ENCODE measurements around the gene FHOD3. TPM values are rescaled to one million over a fixed set of nuclear protein-coding genes. Genes with fewer than 3 reads are reported as not detected.

The FHOD3 gene
- total and polyA plus RNA-seq, 2 donors (not counting 1 experiment from before 2014, with no cell fraction given), result not detected

DNA sequence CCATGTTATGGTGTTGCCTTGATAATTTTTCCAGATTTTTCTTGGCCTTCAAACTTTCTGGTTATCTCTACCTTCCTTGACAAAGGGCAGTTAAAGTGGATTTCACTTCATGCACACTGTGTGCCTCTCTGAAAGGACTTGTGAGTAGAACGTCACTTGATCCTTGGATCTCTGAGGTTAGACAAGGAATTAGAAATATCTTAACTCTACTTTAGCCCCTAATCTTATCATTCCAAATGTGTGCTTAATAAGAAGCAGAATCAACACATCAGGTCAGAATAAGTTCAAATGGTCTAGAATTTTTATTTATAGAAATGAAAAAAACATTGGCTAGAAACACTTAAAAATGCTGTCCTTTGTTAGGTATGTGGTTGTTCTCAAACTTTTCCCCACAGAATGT lies 325.6 kb downstream of the FHOD3 start:
- intact Hi-C loops (cut with micrococcal nuclease), result no loop called here
- no peak overlapping the region for H3K4me3 Mint-ChIP-seq
- peaks cover 11% of the 10 kb centered on the region for H3K27me3 Mint-ChIP-seq
- no peaks in the 10 kb centered on the region for H3K4me1 ChIP-seq (ENCODE audit: control insufficient read depth in 2 of 2, insufficient read depth in 2 of 2, low read length in 2 of 2)
- DNase-seq (no peak), ATAC-seq (ENCODE audit: low read depth) (no peak)
- H3K9ac ChIP-seq (ENCODE audit: low read length), result no peak overlapping the region
- H3K27me3 ChIP-seq (replicated peaks in 1 of 4; ENCODE audit: control extremely low read depth in 1 of 4, control insufficient read depth in 3 of 4, insufficient read depth in 4 of 4, low read length in 3 of 4), result peaks cover 0 to 5% (median 0%) of the 10 kb centered on the region in 4 experiments
- no peak overlapping the region for H3K27ac Mint-ChIP-seq
- no peaks in the 10 kb centered on the region for H3K9me3 ChIP-seq (ENCODE audit: control extremely low read depth in 1 of 3, control insufficient read depth in 2 of 3, insufficient read depth in 1 of 3, low read length in 2 of 3)
- no peaks in the 10 kb centered on the region for H3K9me3 Mint-ChIP-seq (ENCODE audit: insufficient read depth)
- no peaks in the 10 kb centered on the region for H3K4me1 Mint-ChIP-seq
- H2AFZ ChIP-seq (ENCODE audit: insufficient read depth, low read depth, low read length, poor library complexity, severe bottlenecking), result no peak overlapping the region
- no peak overlapping the region for H3K4me2 ChIP-seq (replicated peaks; ENCODE audit: low read depth, low read length, poor library complexity, severe bottlenecking)
- H3K4me3 ChIP-seq (ENCODE audit: control extremely low read depth in 1 of 5, extremely low read depth in 1 of 5, insufficient read depth in 1 of 5, low read depth in 2 of 5, low read length in 4 of 5), result no peak overlapping the region
- WGBS (ENCODE audit: insufficient coverage), result no CpG with 5 or more reads among the region's 1 CpG
- TF ChIP-seq, protein P1, sequence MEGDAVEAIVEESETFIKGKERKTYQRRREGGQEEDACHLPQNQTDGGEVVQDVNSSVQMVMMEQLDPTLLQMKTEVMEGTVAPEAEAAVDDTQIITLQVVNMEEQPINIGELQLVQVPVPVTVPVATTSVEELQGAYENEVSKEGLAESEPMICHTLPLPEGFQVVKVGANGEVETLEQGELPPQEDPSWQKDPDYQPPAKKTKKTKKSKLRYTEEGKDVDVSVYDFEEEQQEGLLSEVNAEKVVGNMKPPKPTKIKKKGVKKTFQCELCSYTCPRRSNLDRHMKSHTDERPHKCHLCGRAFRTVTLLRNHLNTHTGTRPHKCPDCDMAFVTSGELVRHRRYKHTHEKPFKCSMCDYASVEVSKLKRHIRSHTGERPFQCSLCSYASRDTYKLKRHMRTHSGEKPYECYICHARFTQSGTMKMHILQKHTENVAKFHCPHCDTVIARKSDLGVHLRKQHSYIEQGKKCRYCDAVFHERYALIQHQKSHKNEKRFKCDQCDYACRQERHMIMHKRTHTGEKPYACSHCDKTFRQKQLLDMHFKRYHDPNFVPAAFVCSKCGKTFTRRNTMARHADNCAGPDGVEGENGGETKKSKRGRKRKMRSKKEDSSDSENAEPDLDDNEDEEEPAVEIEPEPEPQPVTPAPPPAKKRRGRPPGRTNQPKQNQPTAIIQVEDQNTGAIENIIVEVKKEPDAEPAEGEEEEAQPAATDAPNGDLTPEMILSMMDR (IDR thresholded peaks at IDR 0.05), result no peak
- TF ChIP-seq EZH2 (IDR thresholded peaks at IDR 0.05; ENCODE audit: borderline replicate concordance, insufficient read depth, low read depth, low read length, poor library complexity, severe bottlenecking), result no peak
- POLR2A ChIA-PET, result no interaction called here
- H3K36me3 ChIP-seq (replicated peaks in 1 of 2; ENCODE audit: control extremely low read depth in 1 of 2, control insufficient read depth in 1 of 2, extremely low read depth in 1 of 2, insufficient read depth in 2 of 2, low read length in 1 of 2), result no peaks in the 10 kb centered on the region
- no peaks in the 10 kb centered on the region for H4K20me1 ChIP-seq (ENCODE audit: control insufficient read depth, insufficient read depth, low read length, poor library complexity, severe bottlenecking)
- CTCF ChIA-PET, result interaction anchor here (0.6 kb wide), 1 partner anchor 24 kb away, joined by 3 read pairs; no protein-coding TSS in a partner anchor
- no peaks in the 10 kb centered on the region for H3K79me2 ChIP-seq (ENCODE audit: control insufficient read depth, insufficient read depth, low read length)
- H3K27ac ChIP-seq (ENCODE audit: low read length in 2 of 2), result no peak overlapping the region

DNA sequence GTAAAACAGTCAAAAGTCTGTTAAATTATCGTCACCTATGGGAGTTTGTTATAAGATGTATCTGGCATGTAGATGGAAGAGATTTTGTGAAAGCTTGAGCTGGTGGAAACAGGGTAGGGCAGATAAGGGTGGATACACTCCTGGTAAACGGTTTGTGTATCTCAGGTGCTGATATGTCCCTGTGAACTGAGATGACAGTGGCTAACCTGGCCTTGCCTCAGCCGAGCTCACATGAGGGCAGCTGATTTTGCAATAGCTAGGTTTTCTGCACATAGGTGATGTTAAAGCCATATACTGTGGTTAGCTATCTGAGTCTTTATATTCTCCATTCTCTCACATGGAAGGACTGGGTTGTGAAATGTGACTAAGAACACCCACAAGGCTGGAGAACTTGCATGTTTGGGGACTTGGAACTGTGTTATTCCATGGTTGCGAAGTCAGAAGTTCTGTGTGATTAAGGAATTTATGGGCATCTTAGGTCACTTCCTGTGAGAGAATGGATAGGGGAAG lies 326.2 kb downstream of the FHOD3 start:
- H3K27ac Mint-ChIP-seq, result no peak overlapping the region
- H4K20me1 ChIP-seq (ENCODE audit: control insufficient read depth, insufficient read depth, low read length, poor library complexity, severe bottlenecking), result no peaks in the 10 kb centered on the region
- H3K9ac ChIP-seq (ENCODE audit: low read length), result no peak overlapping the region
- DNase-seq (no peak), ATAC-seq (ENCODE audit: low read depth) (no peak)
- H3K4me1 ChIP-seq (ENCODE audit: control insufficient read depth in 2 of 2, insufficient read depth in 2 of 2, low read length in 2 of 2), result no peaks in the 10 kb centered on the region
- H3K36me3 ChIP-seq (replicated peaks in 1 of 2; ENCODE audit: control extremely low read depth in 1 of 2, control insufficient read depth in 1 of 2, extremely low read depth in 1 of 2, insufficient read depth in 2 of 2, low read length in 1 of 2), result no peaks in the 10 kb centered on the region
- 77% methylated on average over 4 of the region's 4 CpGs for WGBS (ENCODE audit: insufficient coverage)
- H3K9me3 Mint-ChIP-seq (ENCODE audit: insufficient read depth), result no peaks in the 10 kb centered on the region
- H3K4me1 Mint-ChIP-seq, result no peaks in the 10 kb centered on the region
- no peak overlapping the region for H3K4me3 ChIP-seq (ENCODE audit: control extremely low read depth in 1 of 5, extremely low read depth in 1 of 5, insufficient read depth in 1 of 5, low read depth in 2 of 5, low read length in 4 of 5)
- no peak overlapping the region for H3K4me3 Mint-ChIP-seq
- CTCF ChIA-PET, result interaction anchor here (0.6 kb wide), 1 partner anchor 25 kb away, joined by 3 read pairs; no protein-coding TSS in a partner anchor
- no peak overlapping the region for H2AFZ ChIP-seq (ENCODE audit: insufficient read depth, low read depth, low read length, poor library complexity, severe bottlenecking)
- TF ChIP-seq EZH2 (IDR thresholded peaks at IDR 0.05; ENCODE audit: borderline replicate concordance, insufficient read depth, low read depth, low read length, poor library complexity, severe bottlenecking), result no peak
- TF ChIP-seq, protein P1 (IDR thresholded peaks at IDR 0.05), result no peak
- peaks cover 11% of the 10 kb centered on the region for H3K27me3 Mint-ChIP-seq
- H3K27ac ChIP-seq (ENCODE audit: low read length in 2 of 2), result no peak overlapping the region
- no peaks in the 10 kb centered on the region for H3K9me3 ChIP-seq (ENCODE audit: control extremely low read depth in 1 of 3, control insufficient read depth in 2 of 3, insufficient read depth in 1 of 3, low read length in 2 of 3)
- POLR2A ChIA-PET, result no interaction called here
- intact Hi-C loops (cut with micrococcal nuclease), result no loop called here
- no peaks in the 10 kb centered on the region for H3K79me2 ChIP-seq (ENCODE audit: control insufficient read depth, insufficient read depth, low read length)
- H3K27me3 ChIP-seq (replicated peaks in 1 of 4; ENCODE audit: control extremely low read depth in 1 of 4, control insufficient read depth in 3 of 4, insufficient read depth in 4 of 4, low read length in 3 of 4), result peaks cover 0 to 5% (median 0%) of the 10 kb centered on the region in 4 experiments
- no peak overlapping the region for H3K4me2 ChIP-seq (replicated peaks; ENCODE audit: low read depth, low read length, poor library complexity, severe bottlenecking)

All from B cell (primary cell).